HS-27A (cell line): ENCODE results near the gene C11orf54.
"Not testable (repeated sequence)": the region's sequence is repeated elsewhere in the genome, so short reads cannot be mapped to it uniquely, and the experiment has no call there.

Experiments
- DNase-seq: peaks from one replicate; pipeline ENCODE4 v3.0.0-alpha.2; 2012; ENCODE audit warnings: low read depth, missing footprints

C11orf54 gene

GRCh38 chr11:93734427-93735222 lies 6.8 kb upstream of the C11orf54 start:
- DNase-seq, result no peak

DNA sequence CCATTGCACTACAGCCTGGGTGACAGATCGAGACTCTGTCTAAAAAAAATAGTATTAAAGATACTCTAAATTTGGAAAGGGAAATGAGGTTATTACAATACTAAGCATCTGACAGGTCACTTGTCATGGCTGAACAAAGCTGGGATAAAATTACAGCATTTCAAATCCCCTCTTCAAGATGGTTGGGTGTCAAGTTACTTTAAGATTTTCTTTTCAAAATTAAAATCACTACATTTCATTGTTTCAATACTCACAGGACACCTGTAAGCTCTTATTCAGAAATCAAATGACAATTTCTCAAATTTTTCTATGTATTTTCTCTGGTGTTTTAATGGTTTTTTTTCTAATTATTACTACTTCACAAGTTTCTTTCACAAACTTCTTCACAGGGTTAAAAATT lies 5.8 kb upstream of the C11orf54 start:
- no peak for DNase-seq

DNA sequence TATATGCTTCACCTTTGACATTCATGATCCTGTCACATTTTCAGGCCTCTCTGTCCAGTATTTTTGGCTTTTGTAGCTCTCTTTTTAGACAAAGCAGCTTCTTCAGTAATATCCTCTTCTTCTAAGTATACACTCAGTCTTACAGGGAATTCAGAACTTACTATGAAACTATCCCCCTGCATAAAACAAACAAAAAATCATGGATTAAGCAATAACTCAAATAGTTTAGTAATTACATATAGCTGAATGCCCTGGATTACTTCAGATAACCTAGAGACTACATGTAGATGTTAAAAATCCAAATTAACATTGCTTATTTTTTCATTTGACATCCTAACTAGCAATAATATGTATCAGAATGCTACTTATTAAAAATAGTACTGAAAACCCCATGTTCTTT lies 5.3 kb upstream of the C11orf54 start:
- DNase-seq, result no peak

- DNase-seq, result no peak
Measured at GRCh38 chr11:93737904-93738612, 3.4 kb upstream of the C11orf54 start.

DNA sequence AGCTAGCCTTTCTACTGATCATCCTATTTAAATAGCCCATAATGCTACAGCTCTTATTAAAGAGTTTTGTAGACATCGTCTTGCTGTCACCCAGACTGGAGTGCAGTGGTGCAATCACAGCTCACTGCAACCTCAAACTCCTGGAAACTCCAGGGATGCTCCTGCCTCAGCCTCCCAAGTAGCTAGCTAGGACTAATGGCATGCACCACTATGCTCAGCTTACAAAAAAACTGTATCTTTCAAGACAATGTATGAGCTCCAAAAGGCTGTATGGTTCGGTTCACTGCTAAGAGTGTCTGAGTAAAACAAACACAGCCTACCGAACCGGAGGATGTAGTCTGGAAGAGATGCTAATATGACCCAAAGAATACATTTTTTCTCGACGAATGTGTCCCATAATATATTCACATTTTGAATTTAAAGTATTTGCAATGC lies 2.8 kb upstream of the C11orf54 start:
- DNase-seq, result no peak

GRCh38 chr11:93740031-93740729 lies 1.3 kb upstream of the C11orf54 start:
- DNase-seq, result peak; percentile 77

DNA sequence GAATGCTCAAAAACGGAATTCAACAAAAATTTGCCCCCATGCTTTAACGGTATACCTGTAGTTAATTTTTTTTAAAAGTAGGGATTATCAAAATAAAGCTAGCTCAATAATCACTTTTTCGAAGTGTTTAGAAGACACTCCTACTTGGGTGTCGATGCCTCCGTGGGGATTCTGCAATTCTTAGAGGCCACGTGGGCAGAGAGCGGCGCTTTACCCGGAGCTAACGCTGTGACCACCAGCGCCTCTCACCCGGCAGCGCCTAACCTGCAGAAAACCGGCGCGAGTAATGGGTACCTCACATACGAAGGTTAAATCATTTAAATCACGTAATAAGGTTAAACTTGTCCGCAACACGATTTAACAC lies 760 bp upstream of the C11orf54 start:
- DNase-seq, result peak; percentile 69

DNA sequence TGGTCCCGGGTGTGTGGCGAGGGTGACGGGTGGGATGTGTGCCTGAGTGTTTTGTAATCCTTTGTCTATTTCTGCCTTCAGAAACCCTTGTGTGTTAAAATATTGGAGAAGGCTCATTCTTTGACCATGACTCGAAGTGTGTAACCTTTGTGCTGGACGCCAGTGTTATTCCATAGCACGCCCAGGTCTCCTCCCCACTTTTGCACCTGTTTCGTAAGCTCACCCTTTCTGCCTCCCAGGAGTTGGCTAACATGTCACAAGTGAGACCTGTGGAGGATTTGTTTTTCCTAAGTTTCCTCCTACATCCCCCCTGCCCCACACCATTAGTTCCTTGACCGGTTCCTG lies 382 bp downstream of the C11orf54 start:
- no peak for DNase-seq

GRCh38 chr11:93743291-93743690 lies 1.8 kb downstream of the C11orf54 start:
- no peak for DNase-seq

- no peak for DNase-seq
Measured at GRCh38 chr11:93744669-93745004, 3.2 kb downstream of the C11orf54 start.

DNA sequence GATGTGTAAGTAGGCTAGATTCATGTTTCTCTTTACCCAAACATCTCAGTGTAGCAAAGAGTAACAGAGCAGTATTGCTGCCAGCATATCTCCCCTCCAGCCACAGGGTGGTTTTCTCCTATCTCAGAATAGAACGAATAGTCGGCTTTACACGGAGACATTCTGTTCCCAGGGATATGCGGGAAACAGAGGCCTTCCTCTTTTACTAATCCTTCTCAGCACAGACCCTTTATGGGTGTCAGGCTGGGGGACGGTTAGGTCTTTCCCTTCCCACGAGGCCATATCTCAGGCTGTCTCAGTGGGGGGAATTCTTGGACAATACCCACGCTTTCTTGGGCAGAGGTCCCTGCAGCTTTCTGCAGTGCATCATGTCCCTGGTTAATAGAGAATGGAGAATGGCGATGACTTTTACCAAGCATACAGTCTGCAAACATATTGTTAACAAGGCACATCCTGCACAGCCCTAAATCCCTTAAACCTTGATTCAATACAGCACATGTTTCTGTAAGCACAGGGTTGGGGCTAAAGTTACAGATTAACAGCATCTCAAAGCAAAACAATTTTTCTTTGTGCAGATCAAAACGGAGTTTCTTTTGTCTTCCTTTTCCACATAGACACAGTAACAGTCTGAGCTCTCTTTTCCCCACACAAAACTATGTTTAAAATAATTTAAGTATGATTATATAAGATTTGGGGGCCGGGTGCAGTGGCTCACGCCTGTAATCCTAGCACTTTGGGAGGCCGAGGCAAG lies 3.7 kb downstream of the C11orf54 start:
- not testable (repeated sequence) for DNase-seq

DNA sequence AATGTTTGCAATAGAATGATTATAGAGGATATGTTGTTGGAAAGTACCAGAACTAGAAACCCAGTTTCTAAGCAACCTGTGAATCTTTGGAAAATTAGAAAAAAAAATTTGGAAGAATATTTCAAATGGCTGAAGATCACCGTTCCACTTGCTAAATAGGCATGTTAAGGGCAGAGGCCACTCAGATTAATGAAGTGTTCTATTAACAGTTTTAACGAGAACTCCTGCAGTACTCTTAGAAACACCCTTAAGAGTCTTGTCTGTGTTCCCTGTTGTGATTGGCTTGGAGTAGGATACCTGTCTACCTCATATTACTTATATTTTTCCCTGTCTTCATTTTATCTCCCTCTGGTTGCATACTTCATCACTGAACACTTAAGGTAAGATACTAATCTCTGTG lies 4.6 kb downstream of the C11orf54 start:
- no peak for DNase-seq

GRCh38 chr11:93747122-93747521 lies 5.7 kb downstream of the C11orf54 start:
- DNase-seq, result no peak

- no peak for DNase-seq
Measured at GRCh38 chr11:93751001-93751400, 9.5 kb downstream of the C11orf54 start.

DNA sequence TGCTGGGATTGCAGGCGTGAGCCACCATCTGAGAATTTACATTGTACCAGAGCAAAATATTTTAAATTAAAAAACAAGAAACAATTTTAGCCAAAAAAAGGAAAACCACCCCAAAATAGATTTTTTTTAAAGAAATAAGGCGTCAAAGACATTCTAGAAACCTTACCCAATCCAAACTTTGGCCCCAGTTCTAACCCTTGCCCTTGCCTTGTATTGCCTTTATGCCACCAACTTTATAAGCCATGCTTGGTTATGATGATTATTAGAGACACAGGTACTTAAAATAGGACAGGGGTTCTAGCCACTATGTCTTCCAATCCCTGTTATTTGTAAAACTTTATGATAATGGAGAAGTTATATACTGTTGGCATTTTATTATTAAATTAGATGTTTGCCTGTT lies 11.8 kb downstream of the C11orf54 start:
- no peak for DNase-seq

DNA sequence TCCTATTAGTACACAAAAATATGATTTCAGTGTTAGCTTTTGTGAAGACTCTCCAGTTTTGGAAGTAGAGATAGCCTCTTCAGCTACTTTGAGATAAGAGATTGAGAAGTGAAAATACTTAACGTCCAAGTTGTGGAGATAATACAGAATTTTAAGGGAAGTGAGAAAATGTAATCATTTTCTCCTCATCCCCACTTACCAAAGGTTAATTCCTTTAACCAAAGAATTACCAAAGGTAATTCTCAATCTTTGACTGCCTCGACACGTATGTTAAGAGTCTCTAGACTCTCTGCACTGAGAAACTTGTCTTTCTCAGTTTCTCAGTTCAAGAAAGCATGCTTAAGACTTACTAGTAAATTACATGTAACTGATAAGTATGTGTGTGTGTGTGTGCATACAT lies 15.3 kb downstream of the C11orf54 start:
- no peak for DNase-seq

DNA sequence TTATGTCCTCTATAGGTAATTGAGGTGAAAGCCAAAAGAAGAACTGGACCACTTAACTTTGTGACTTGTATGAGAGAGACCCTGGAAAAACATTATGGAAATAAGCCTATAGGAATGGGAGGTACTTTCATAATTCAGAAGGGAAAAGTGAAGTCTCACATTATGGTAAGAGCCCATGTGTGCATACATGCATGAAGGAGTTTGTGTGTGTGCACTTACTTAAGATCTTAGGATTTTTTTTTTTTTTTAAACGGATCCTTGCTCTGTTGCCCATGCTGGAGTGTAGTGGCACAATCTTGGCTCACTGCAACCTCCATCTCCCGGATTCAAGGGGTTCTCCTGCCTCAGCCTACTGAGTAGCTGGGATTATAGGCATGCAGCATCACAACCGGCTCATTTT lies 15.8 kb downstream of the C11orf54 start:
- DNase-seq, result no peak

DNA sequence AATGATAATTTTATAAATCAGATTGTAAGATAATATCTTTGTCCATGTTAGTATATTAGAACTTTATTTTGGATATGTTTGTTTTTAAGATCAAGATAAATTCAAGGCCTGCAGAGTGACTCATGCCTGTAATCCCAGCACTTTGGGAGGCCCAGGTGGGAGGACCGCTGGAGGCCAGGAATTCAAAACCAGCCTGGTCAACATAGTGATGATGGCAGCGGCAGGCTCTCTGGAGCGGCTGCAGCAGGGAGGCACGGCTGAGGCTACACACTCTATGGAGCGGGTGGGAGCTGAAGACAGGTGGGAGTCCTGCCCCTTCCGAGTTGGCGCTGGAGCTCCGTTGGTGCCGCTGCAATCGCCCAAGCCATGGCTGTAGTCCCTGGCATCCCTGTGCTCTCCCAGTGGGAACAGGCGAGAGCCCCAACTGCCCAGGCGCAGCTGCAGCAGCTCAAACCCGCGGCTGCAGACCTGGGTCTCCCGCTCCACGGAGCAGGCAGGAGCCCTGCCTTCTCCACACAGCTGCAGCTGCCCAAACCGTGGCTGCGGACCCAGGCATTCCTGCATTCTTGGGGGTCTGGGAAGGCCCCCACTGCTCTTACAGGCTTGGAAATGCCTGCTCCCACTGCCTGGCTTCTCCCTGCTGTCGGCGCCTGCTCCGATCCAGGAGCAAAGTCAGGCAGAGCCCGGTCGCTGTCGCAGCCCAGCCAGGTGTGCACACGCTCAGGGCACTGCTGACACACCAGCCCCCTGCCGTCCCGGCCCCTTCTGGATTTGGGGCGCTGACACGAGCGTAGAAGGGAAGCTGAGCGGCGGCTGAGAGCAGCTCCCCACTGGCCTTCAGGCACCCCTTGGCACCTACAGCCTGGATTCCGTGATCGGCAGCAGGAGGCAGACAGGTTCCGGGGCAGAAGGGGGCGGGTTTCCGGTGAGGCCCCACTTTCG lies 16.7 kb downstream of the C11orf54 start:
- no peak for DNase-seq

GRCh38 chr11:93759123-93759522 lies 17.7 kb downstream of the C11orf54 start:
- DNase-seq, result not testable (repeated sequence)

GRCh38 chr11:93761910-93762309 lies 20.4 kb downstream of the C11orf54 start:
- no peak for DNase-seq

- DNase-seq, result no peak
Measured at GRCh38 chr11:93765551-93765950, 24.1 kb downstream of the C11orf54 start.
